GM12891 (cell line): ENCODE measurements around the gene LRP1B.

Experiments used
- PAX5 ChIP-seq: IDR thresholded peaks from 2 replicates; pipeline ENCODE4 v1.6.1; 2011; ENCODE audit warnings: low read length, moderate library complexity, mild to moderate bottlenecking; ENCODE audit not compliant: insufficient read depth, severe bottlenecking
- POLR2A ChIP-seq: IDR thresholded peaks from 2 replicates; pipeline ENCODE4 v1.6.1; 2011; ENCODE audit warnings: low read depth, low read length, control low read depth
- POLR2AphosphoS5 ChIP-seq: IDR thresholded peaks from 2 replicates; pipeline ENCODE4 v1.6.1; 2011; ENCODE audit warnings: low read depth, low read length, control low read depth
- TAF1 ChIP-seq: IDR thresholded peaks from 2 replicates; pipeline ENCODE4 v1.6.1; 2011; ENCODE audit warnings: low read depth, low read length, control low read depth

GRCh38 chr2:142037744-142038143, 93.1 kb downstream of the LRP1B start:
- no peak for TF ChIP-seq POLR2A
- no peak for TF ChIP-seq POLR2AphosphoS5
- no peak for TF ChIP-seq TAF1
- no peak for TF ChIP-seq PAX5
